ENCODE measurements around the gene SETDB1. TPM values are rescaled to one million over a fixed set of nuclear protein-coding genes. Genes with fewer than 3 reads are reported as not detected.

The SETDB1 gene
- total and polyA plus RNA-seq, 8 donors = 33.1 to 96.6 (median 90.0) TPM

DNA sequence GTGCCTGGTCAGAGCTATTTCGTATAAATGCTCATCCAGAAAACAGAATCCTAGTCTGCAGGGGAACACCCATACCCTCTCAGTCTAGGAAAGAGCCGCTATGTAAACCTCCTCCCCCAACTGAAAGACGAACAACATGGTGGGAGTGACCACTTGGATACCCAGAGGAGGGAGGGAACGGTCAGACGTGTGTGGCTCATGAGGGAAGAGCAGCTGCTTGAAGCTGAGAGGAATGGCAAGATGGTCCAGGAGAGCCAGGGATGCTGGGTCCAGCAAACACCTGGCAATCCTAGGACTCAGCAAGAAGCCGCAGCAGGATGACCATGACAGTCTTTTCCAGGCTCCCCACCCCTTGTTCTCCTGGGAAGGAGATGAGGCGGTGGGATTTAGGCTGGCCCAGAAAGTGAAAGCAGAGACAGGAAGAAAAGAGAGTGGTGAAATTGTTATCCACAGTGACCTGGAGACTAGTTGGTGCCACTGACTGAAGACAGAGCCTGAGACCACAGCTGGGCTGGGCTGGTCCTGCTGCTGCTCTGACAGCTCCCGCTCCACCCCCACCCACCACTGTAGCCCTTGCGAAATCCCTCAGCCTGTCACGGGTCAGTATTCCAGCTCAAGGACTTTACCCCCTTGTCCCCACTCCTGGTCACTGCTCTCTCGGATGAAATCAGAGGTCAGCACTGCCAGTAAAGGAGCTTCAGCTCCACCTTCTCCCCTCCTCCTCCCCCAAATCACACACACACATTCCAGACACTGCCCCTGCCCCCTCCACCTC lies 44.8 kb downstream of the SETDB1 start:
- DNase-seq = peak; percentile 81 to 91 (median 86)

DNA sequence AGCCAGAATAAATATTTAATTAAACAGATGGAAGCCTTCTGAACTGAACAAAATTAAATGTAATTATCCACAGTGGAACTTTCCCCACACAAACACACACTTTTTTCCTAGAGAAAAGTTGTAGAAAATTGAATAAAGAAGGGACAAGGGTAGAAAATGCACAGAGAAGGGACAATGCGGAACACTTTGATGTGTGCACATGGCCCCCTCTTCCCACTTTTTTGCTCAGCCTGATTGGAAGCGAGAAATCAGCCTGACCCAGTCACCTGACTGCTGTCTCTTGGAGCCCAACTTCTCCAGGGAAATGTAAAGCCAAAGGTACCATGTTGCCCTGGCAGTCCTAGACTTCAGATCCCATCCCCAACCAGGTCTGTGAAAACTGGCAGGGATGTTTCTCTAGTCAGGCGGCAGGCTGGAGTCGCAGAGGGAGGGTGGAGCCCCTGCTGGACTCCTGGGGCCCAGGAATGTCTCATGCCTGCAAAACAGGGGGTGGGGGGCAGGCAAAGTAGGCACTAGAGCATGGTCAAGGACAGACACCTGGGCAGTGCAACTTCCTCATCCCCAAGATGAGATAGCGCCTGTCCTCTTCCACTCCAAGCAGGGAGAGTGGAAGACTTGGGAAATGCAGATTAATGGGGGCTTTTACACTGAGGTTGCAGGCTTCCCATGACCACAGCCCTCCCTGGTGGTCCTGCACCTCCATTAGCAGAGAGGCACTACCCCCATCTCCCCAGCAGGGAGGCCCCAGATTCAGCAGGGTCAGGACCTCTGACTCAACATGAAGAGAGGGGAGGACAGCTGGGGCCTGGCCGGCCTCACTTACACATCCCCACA lies 45.6 kb downstream of the SETDB1 start:
- Histone ChIP-seq H3K36me3 (peaks cover 0 to 30% of the 10 kb centered on the region in 2 donors), H3K9me3 (no peaks in the 10 kb centered on the region), H3K4me1 (peaks cover 33 to 70% of the 10 kb centered on the region in 2 donors), H3K27me3 (no peaks in the 10 kb centered on the region), H3K4me3 (peak overlapping the region; percentile 78 to 87), H3K27ac (peak overlapping the region; percentile 91 to 92)
- TF ChIP-seq, protein P1, sequence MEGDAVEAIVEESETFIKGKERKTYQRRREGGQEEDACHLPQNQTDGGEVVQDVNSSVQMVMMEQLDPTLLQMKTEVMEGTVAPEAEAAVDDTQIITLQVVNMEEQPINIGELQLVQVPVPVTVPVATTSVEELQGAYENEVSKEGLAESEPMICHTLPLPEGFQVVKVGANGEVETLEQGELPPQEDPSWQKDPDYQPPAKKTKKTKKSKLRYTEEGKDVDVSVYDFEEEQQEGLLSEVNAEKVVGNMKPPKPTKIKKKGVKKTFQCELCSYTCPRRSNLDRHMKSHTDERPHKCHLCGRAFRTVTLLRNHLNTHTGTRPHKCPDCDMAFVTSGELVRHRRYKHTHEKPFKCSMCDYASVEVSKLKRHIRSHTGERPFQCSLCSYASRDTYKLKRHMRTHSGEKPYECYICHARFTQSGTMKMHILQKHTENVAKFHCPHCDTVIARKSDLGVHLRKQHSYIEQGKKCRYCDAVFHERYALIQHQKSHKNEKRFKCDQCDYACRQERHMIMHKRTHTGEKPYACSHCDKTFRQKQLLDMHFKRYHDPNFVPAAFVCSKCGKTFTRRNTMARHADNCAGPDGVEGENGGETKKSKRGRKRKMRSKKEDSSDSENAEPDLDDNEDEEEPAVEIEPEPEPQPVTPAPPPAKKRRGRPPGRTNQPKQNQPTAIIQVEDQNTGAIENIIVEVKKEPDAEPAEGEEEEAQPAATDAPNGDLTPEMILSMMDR (IDR thresholded peaks at IDR 0.05) = no peak
- intact Hi-C loops (cut with DNase I) = no loop called here
- DNase-seq (peak in 1 of 4 donors; percentile 45), ATAC-seq (peak; percentile 15)

More for the DNA sequence above, 44.8 kb downstream of the SETDB1 start:
- TF ChIP-seq, protein P1 (IDR thresholded peaks at IDR 0.05) = no peak
- Histone ChIP-seq H3K27me3 (no peaks in the 10 kb centered on the region), H3K4me3 (peak overlapping the region in 1 of 2 donors; percentile 78), H3K9me3 (no peaks in the 10 kb centered on the region), H3K27ac (peak overlapping the region; percentile 91 to 92), H3K36me3 (peaks cover 0 to 38% of the 10 kb centered on the region in 2 donors), H3K4me1 (peaks cover 29 to 62% of the 10 kb centered on the region in 2 donors)
- intact Hi-C loops (cut with DNase I) = no loop called here
- ATAC-seq = peak; percentile 77

DNA sequence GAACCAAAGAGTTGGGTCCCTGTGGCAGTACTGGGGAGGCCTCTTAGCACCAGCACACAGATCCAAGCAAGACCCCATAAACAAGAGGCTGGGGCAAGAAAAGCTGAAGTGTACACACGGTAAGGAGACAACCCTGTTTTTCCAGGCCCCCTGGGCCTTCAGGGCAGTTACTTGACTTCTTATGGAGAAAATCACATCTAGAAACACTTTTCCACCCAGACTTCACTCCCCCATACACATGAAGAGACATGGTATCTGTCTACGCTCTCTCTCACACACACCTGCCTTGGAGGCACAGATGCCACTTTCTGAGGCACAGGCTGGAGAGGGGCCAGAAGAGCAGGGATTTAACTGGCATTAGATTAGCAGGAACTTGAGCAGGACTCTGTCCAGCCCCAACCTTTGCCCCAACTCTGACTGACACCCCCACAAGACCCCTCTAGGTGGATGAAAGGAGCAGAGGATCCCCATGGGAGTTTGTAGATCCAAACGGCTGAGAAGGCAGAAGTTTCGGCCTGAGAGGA lies 46.3 kb downstream of the SETDB1 start:
- Histone ChIP-seq H3K4me1 (peaks cover 40 to 77% of the 10 kb centered on the region in 2 donors), H3K36me3 (peaks cover 0 to 23% of the 10 kb centered on the region in 2 donors), H3K9me3 (no peaks in the 10 kb centered on the region), H3K27me3 (no peaks in the 10 kb centered on the region), H3K27ac (peak overlapping the region; percentile 91 to 92), H3K4me3 (peak overlapping the region; percentile 78 to 87)
- TF ChIP-seq, protein P1 (IDR thresholded peaks at IDR 0.05) = no peak
- DNase-seq (no peak), ATAC-seq (no peak)
- intact Hi-C loops (cut with DNase I) = no loop called here

DNA sequence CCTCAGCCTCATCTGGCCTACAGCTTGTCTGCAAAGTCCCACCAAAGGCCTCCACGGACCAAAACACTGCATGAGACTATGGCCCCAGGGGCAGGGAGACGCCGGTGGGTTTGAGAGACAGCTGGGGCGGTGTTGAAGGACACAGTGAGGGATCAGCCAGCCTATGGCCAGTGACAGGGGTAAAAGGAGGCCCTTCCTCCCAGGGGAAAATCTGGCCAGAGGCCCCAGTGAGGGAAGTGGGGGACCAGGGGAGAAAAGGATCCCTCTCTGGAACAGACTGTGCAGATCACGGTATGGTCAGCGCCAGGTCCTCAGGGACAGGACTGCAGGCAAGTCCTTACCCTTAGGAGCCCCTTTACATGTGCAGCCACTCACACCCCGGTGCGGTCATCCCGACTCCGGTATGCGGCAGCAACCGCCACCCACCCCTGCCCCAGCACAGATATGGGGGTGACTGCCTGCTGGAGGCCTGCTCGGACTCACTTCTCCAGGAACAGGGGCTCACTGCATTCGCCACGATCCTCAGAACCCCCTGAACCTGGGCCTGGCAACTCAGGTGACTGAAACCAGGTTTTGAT lies 47.2 kb downstream of the SETDB1 start:
- Histone ChIP-seq H3K4me3 (peak overlapping the region; percentile 78 to 87), H3K27me3 (no peaks in the 10 kb centered on the region), H3K9me3 (no peaks in the 10 kb centered on the region), H3K36me3 (peaks cover 0 to 14% of the 10 kb centered on the region in 2 donors), H3K27ac (peak overlapping the region; percentile 91 to 92), H3K4me1 (peaks cover 46 to 85% of the 10 kb centered on the region in 2 donors)
- intact Hi-C loops (cut with DNase I) = no loop called here
- TF ChIP-seq, protein P1 (IDR thresholded peaks at IDR 0.05) = no peak
- DNase-seq (peak in 1 of 4 donors; percentile 44), ATAC-seq (no peak)

Data from left lung (tissue), 10 donors.